GM19023 (cell line): Measurements from ENCODE around the gene CKMT1A.

Source experiments
- ATAC-seq: cut with Tn5 transposase; IDR thresholded peaks from one replicate; pipeline ENCODE4 v1.9.1; 2021; ENCODE audit warnings: mild to moderate bottlenecking, moderate library complexity; ENCODE audit not compliant: unreplicated experiment

CKMT1A gene

DNA sequence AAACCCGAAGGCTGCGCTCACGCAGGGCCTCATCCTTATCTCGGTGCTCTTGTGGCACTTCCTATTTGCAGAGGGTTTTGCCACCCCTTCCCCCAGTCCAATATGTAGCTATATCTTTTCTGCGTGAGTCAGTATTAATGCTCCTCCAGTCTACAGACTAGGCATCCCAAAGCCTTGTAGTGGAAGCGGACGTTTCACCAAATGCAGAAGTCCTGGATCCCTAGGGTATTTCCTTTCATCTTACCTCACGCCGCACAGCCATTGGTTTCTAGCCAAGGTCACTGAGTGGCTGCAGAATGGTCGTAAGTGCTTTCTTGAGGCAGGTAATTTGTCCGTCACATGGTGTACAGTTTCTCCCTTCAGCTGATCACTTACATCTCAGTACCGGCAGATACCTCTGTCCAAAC is 53.2 kb downstream of the CKMT1A start:
- ATAC-seq: peak; percentile 11

- ATAC-seq: no peak
Measured at GRCh38 chr15:43748376-43748775, 54.7 kb downstream of the CKMT1A start.
